Glutamatergic neuron (in vitro differentiated cells): ENCODE data around the gene DRC3. TPM values are rescaled to one million over a fixed set of nuclear protein-coding genes. Genes with fewer than 3 reads are reported as not detected.

ENCODE experiments used
- DNase-seq: peaks from one replicate; pipeline ENCODE4 v3.0.0; 2022
- H3K27ac Mint-ChIP-seq: one replicate; pipeline ENCODE4 v1.8.0; 2020; ENCODE audit warnings: mild to moderate bottlenecking, mixed read lengths, inconsistent platforms; ENCODE audit not compliant: unreplicated experiment
- H3K27me3 Mint-ChIP-seq: one replicate; pipeline ENCODE4 v1.8.0; 2020; ENCODE audit warnings: mild to moderate bottlenecking, moderate library complexity, mixed read lengths, inconsistent platforms; ENCODE audit not compliant: unreplicated experiment
- H3K36me3 Mint-ChIP-seq: one replicate; pipeline ENCODE4 v1.8.0; 2020; ENCODE audit warnings: mild to moderate bottlenecking, mixed read lengths, inconsistent platforms; ENCODE audit not compliant: unreplicated experiment
- H3K4me1 Mint-ChIP-seq: one replicate; pipeline ENCODE4 v1.8.0; 2020; ENCODE audit warnings: mild to moderate bottlenecking, low read depth, mixed read lengths, inconsistent platforms; ENCODE audit not compliant: unreplicated experiment
- H3K4me3 Mint-ChIP-seq: one replicate; pipeline ENCODE4 v1.8.0; 2020; ENCODE audit warnings: mild to moderate bottlenecking, mixed read lengths, inconsistent platforms; ENCODE audit not compliant: unreplicated experiment
- H3K9me3 Mint-ChIP-seq: one replicate; pipeline ENCODE4 v1.8.0; 2020; ENCODE audit warnings: mild to moderate bottlenecking, moderate library complexity, mixed read lengths, inconsistent platforms; ENCODE audit not compliant: unreplicated experiment
- CTCF ChIP-seq: fragments of 200-600 bp; sonication (generic); IDR thresholded peaks from one replicate; pipeline ENCODE4 v1.5.0; 2021; ENCODE audit not compliant: partially characterized antibody, unreplicated experiment
- total RNA-seq: library from RNA; stranded (reverse); fragmentation: NEBNext Ultra II Directional; extraction: Animal tissue kit (Norgen Biotek cat#: 25700); gene quantifications from one replicate; pipeline ENCODE4 v1.2.1, GENCODE V29; 2021; ENCODE audit not compliant: unreplicated experiment

The DRC3 gene
- total RNA-seq, 1 donor from 2014 or later = 0.29 TPM

- TF ChIP-seq CTCF = no peak
- no peaks in the 10 kb centered on the region for H3K36me3 Mint-ChIP-seq
- H3K27ac Mint-ChIP-seq = no peak overlapping the region
- peaks cover 2% of the 10 kb centered on the region for H3K27me3 Mint-ChIP-seq
- no peak overlapping the region for H3K4me3 Mint-ChIP-seq
- peaks cover 24% of the 10 kb centered on the region for H3K4me1 Mint-ChIP-seq
- no peaks in the 10 kb centered on the region for H3K9me3 Mint-ChIP-seq
- DNase-seq = no peak
Measured at GRCh38 chr17:17926840-17927449, 45.7 kb upstream of the DRC3 start.

GRCh38 chr17:17928398-17929287 lies 44.0 kb upstream of the DRC3 start:
- Mint-ChIP-seq H3K36me3 (no peaks in the 10 kb centered on the region), H3K9me3 (no peaks in the 10 kb centered on the region), H3K4me1 (peaks cover 16% of the 10 kb centered on the region), H3K27me3 (peaks cover 2% of the 10 kb centered on the region), H3K27ac (peak overlapping the region; percentile 78), H3K4me3 (no peak overlapping the region)
- TF ChIP-seq CTCF = no peak
- DNase-seq = peak; percentile 39

GRCh38 chr17:17929655-17930380 lies 42.8 kb upstream of the DRC3 start:
- Mint-ChIP-seq H3K4me1 (peaks cover 19% of the 10 kb centered on the region), H3K27me3 (peaks cover 2% of the 10 kb centered on the region), H3K27ac (no peak overlapping the region), H3K4me3 (no peak overlapping the region), H3K36me3 (no peaks in the 10 kb centered on the region), H3K9me3 (no peaks in the 10 kb centered on the region)
- DNase-seq = no peak
- no peak for TF ChIP-seq CTCF

GRCh38 chr17:17930674-17931073 lies 42.0 kb upstream of the DRC3 start:
- Mint-ChIP-seq H3K4me3 (no peak overlapping the region), H3K27me3 (peaks cover 2% of the 10 kb centered on the region), H3K4me1 (peaks cover 21% of the 10 kb centered on the region), H3K27ac (no peak overlapping the region), H3K36me3 (no peaks in the 10 kb centered on the region), H3K9me3 (no peaks in the 10 kb centered on the region)
- TF ChIP-seq CTCF = no peak
- DNase-seq = no peak
